Measurements from ENCODE around the gene WFIKKN2.

DNA sequence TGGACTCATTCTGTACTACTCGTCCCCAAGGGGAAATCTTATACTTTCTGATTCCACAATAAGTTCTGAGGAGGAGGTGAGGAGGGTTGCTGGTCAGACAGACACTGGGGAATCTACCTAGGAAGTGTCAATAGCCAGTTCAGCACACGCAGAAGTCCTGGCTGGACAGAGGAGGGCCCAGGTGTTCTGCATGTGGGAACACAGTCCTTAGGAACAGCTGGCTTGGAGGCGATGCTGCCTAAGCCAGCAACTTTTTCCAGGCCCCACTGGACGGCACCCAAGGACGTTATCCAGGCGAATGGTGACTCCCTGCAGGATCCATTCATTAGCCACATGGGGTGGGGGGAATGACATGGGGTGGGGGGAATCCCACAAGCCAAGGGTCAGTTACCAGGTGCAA lies 29.9 kb upstream of the WFIKKN2 start:
- TF ChIP-seq, protein P1, sequence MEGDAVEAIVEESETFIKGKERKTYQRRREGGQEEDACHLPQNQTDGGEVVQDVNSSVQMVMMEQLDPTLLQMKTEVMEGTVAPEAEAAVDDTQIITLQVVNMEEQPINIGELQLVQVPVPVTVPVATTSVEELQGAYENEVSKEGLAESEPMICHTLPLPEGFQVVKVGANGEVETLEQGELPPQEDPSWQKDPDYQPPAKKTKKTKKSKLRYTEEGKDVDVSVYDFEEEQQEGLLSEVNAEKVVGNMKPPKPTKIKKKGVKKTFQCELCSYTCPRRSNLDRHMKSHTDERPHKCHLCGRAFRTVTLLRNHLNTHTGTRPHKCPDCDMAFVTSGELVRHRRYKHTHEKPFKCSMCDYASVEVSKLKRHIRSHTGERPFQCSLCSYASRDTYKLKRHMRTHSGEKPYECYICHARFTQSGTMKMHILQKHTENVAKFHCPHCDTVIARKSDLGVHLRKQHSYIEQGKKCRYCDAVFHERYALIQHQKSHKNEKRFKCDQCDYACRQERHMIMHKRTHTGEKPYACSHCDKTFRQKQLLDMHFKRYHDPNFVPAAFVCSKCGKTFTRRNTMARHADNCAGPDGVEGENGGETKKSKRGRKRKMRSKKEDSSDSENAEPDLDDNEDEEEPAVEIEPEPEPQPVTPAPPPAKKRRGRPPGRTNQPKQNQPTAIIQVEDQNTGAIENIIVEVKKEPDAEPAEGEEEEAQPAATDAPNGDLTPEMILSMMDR (IDR thresholded peaks at IDR 0.05) = no peak
- TF ChIP-seq POLR2A (IDR thresholded peaks at IDR 0.05) = no peak
